SK-N-MC (cell line): Measurements from ENCODE around the gene ARL8A.

Experiments
- EZH2 ChIP-seq: fragments of 200-600 bp; sonication (generic); IDR thresholded peaks from one replicate; pipeline ENCODE4 v1.6.1; 2017; ENCODE audit warnings: antibody characterized with exemption
- POLR2AphosphoS5 ChIP-seq: IDR thresholded peaks from 2 replicates; pipeline ENCODE4 v1.6.1; 2012; ENCODE audit warnings: mild to moderate bottlenecking, low read depth, low read length, borderline replicate concordance

- TF ChIP-seq POLR2AphosphoS5 (no peak), EZH2 (no peak)
These were observed 9.3 kb downstream of the ARL8A start for GRCh38 chr1:202135221-202135721.
